H4 (cell line): ENCODE measurements around the gene CDH13. TPM values are rescaled to one million over a fixed set of nuclear protein-coding genes. Genes with fewer than 3 reads are reported as not detected.

ENCODE experiments used
- DNase-seq: peaks from one replicate; pipeline ENCODE4 v3.0.0-alpha.2; 2015; ENCODE audit warnings: low spot score
- total RNA-seq: library from RNA; depleted of rRNA; stranded (reverse); fragments of >200 nt; shearing (Covaris generic); gene quantifications from 2 replicates; pipeline ENCODE4 v1.2.3, GENCODE V29; 2014

CDH13 gene
- total RNA-seq, 1 experiment from 2014 or later = not detected

DNA sequence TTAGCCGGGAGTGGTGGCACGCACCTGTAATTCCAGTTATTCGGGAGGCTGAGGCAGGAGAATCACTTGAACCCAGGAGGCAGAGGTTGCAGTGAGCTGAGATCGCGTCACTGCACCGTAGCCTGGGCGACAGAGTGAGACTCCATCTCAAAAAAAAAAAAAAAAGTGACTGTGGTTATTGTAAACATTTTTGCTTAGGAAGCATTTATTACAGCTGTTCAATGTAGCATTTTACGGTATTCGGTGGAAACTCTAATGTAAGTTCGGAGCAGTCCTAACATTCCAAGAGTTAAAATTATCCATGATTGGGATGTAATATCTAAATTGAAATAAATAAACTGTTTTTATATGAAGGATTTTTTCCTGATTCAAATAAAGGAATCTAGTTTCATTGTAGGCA is 926.2 kb downstream of the CDH13 start:
- DNase-seq = no peak

DNA sequence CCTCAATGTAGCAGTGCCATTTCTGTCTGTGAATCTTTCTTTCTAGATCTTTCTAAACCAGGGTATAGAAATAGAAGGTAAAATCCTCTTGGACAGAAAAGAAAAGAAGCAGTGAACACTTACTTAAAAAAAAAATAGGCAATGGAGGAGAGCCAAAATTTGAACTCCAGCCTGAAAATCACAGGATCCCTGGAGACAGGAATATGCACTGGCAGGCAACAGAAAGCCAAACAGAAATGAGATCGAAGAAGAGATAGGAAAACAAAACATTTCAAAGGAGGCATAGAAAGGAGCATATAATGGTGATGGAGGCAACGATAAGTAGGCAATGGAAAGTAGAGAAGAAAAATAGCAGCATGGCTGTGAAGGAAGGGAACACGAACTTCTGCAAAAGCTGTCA is 927.3 kb downstream of the CDH13 start:
- no peak for DNase-seq

DNA sequence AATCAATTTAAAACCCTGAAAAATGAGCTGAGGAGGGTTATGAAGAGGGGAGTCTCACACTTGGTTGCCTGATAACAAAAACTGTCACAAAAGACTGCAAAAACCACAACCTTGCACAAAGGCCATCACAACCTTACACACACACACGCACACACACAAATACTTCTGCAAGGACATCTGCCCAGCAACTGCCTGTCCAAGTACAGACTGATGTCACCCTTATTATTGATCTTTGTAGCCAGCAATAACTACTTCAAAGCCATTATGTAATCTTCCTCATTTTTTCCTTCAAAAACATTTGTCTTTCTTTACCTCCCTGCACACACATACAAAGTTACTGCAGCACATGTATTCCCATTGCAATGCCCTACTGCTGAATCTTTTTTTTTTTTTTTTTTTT is 927.8 kb downstream of the CDH13 start:
- DNase-seq = no peak

DNA sequence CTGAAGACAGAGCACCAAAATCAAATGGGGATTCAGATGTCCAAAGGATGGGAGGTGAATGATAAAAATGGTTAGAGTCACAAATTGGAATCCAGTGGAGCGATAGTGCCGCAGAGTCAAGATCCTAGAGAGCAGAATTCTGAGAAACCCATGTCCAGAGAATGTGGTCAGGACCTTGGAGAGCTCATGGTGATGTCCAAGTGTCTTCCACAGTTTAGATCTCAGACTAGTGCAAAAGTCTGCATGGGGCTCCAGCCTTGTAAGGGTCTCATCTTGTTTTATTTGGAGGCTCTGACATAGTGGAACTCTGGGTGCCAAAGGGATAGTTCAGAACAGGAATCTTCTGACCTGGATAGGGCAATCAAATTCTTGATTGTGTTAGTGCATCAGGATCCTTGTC is 935.1 kb downstream of the CDH13 start:
- no peak for DNase-seq

DNA sequence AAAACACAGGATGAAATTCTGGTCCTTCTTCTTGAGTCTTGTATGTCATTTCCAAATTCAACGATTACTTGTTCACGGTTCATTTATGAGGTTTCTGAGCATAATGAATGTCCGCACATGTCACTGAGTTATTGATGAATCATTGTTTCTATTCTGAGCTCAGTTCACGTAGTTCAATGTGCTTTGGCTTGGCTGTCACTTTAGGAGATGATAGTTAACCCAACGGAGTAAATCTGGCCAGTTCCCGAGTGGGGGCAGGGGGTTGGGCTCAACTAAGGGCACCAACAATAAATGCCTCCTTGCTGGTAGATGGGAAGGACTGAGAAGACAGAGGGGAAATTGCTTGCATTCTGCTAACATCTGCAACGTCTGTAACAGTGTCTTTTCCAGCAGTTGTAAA is 941.6 kb downstream of the CDH13 start:
- no peak for DNase-seq

DNA sequence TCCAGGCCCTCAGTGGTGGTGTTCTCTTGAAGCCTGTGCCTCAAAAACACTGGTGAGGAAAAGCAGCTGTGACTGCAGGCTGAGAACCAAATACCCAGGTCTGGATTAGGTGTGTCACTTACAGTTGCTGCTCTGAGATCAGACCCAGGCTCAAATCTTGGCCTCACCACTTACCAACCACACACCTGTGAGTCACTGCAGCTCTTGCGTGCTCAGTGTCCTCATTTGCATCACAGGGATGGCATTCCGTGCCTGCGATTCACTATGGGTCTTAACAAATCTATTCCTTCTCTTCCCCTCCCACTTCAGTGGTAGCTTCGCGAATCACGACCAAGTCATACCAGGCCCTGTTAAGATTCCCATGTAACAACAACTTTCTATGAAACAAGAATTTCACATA is 947.6 kb downstream of the CDH13 start:
- DNase-seq = peak; percentile 69

DNA sequence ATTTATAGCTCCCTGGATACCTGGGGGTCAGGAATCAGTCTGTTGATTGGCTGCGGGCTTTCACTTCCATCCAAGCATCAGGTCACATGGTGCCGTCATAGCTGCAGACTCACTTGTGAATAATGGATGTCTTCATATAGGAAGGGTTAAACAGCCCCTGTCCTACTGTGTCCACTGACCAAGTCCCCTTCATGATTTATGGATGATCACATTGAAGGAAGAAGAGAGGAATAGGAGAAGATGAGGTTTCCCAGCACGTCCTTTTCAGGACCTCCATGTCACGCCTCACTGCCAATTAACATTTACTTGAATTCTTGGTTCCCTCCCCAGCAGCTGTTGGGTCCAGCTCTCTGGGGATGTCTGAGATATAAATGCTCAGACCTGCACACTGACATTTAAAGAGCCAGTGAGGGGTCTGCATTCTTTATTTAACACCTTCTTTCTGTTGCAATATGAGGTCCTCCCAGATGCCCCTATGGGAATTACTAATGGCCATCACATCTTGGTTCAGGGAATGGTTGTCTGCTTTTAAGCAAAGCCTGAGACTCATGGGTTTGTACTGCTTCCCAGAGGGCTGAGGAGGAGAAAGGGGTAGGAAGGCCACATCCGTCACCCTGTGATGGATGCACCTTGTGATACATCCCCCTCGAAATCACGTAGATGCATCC is 950.4 kb downstream of the CDH13 start:
- no peak for DNase-seq

DNA sequence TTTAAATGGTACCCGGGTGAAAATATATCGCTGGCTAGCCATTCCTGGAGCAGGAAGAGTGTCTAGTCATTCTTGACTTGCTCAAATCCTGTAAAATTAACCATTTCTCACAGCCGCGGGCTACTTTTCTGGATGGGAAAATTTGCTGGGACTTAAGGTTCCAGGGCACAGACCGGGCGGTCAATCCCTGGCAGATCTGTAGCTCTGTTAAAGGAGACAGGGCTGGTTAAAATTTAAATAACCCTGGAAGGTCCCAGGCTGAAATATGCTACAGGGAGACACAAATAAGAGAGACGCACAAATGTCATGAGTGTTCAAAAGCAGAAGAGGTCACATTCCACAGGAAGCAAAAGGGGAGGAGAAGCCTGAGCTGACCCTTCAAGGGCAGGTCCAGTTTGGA is 951.4 kb downstream of the CDH13 start:
- DNase-seq = no peak

DNA sequence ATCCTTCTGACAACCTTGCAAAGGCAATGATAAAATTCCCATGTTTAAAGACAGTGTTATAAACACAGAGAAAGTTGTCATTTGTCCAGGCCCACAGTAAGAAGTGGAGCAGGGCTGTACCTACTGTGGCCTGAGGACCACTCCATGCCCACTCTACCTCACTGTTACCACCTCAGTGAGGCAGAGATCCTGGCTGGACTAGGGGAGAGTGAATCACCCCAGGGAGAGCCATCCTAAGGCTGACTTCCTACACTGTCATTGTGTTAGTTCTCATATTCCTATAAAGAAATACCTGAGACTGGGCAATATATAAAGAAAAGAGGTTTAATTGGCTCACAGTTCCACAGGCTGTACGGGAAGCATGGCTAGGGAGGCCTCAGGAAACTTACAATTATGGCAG is 952.3 kb downstream of the CDH13 start:
- no peak for DNase-seq

DNA sequence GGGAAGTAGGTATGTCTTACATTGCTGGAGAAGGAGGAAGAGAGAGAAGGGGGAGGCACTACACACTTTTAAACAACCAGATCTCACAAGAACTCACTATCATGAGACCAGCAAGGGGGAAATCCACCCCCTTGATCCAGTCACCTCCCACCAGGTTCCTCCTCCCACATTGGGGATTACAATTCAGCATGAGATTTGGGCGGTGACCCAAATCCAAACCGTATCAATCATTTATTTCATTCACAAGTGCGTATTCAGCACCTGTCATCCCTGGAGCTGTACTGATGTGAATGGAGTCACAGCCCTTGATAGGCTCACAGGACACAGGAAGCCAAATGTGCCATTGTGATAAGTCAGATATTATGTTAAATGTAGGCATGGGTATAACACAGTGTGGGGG is 952.7 kb downstream of the CDH13 start:
- DNase-seq = no peak

DNA sequence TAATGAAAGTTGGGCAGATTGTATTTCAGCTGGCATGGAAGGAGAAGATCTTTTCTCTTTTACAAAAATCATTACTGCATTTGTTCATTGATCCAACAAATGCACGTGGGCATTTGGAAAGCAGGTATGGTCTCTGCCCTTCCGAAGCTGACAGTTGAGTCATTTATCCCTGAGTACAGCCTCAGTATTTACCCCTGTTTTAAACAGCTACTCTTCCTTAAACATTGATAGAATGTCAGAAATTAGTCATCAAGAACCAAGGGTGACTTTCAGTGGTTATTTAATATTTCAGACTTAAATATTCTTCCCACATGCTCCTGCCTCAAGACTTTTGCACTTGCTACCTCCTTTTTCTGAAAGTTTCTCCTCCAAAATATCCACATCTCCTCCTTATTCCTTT is 954.3 kb downstream of the CDH13 start:
- DNase-seq = no peak

DNA sequence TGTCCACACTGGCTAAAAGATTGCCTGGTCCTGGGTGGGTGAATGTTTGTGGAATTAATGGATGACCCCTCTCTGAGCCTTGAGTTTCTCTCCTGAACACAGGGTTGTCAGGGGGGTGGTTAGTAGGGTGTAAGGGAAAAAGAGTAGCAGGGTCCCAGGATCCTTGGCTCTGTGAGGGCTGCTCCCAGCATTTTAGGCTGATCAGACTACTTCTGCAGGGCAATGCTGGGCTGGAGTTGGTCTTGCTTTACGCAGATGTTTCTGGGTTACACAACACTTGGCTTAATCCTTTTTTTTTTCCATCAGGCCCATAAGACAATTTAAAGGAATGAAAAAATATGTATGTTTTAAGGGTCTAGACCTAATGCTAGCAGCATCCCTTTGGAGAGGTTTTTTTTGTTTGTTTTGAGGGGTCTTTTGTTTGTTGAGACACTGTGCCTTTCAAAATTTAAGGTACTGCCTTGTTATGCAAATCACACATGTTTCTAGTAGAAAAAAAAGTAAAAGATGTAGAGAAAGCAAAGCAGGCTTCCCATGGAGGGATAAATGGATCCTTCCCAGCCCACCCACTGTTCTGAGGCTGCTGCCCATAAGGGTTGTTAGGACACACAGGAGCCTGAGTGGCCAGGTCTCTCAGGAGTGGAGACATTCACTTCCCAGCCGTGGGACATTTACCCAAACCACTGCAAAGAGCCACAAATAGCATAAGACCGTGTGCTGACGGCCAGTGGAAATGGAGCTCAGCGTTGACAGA is 955.4 kb downstream of the CDH13 start:
- no peak for DNase-seq

DNA sequence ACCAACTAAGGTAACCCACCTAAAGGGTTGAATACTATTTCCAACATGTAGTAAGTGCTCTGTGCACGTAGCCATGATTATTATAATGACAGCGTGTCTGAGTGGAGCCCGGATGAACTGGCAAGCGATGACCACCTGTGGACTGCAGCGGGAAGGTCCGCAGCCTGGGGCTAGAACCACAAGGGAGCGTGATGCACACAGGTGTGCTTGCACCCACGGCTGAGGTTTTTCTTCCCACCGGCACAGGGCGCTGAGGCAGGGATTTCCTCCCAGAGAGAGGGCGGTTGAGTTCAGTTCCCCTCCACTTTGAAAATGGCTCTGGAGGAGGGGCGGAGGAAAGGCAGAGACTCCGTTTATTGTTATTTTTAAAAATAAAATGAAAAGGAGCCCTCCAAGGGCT is 959.3 kb downstream of the CDH13 start:
- no peak for DNase-seq

DNA sequence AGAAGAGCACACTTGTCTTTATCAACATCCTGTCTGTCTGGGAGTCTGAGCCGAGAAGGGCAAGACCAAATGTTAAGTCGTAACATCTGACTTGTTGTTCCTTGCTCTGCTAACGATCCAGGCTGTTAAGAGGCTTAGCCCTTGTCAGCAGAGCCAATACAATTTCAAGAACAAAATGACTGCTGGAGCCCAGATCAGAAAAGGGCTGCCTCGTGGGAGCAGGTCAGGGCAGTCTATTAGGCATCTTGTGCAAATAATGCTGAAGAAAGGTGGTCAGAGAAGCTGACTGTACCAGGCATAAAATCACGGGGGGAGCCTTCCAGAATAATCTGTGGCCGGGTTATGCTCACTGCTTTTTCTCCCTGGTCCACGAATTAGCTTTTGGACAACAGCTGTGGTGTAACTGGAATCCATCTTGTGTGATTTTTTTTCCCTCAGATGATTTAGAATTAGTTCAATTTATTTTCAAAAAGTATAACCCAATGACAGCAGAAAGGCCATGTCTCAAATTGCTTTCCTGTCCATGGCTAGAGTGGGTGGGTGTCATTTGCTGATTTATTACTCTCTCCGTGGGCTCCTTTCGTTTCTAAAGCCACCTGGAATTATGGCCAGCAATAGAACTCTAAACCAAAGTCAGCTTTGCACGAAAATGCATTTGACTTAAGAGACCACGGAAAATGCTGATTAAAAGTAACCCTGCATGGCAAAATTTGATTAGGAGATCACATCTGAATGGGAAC is 959.9 kb downstream of the CDH13 start:
- no peak for DNase-seq

DNA sequence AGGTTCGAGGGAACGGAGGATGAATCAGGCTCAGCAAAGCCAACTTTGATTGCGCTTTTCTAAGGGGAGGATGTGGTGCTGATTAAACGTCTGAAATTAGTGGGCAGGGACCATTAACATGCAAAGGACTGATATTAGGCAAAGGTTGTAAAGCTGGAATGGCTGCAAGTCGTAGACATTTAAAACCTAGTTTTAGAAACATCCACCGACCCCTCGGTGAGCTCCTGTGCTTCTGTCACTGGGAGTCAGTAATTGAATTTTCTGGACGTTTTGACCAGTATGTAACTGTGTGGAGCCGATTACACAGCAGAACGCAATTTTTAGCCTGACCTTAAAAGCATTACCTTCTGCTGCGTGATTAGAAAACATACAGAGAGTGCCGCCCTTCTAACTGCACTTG is 960.4 kb downstream of the CDH13 start:
- no peak for DNase-seq

DNA sequence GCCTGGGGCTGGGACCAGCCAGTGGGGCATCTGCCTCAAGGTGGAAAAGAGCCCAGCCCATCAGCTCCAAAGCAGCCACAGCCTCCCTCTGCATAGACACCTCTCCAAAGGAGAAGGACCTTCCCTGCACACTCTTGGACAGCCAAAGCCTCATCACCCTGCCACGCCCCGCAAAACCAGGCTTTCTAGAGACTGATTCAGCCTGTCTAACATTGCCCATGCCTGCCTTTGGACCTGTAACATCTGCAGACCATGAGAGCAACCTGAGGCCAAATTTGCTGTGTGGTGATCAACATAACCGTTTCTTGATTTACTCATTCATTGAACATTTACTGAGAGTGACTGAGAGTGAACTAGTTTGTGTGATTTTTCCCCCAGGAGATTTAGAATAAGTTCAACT is 961.3 kb downstream of the CDH13 start:
- DNase-seq = no peak

DNA sequence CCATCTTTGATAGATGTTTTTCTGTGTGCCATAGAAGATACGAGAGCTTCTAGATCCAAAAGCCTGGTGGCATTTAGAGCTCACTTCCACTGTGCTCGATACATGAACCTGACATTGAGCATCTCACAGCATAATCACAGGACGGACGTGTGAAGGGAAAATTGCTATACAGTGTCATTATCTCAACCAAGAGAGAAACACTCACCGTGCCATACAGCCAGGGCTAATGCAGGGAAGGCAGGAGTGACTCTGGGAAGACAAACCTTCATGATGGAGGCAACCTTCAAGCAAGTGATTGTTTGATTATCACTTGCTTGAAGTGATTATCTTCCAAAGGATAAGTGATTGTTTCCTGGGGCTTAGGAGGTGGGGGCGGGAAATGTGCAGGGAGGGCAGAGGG is 962.8 kb downstream of the CDH13 start:
- DNase-seq = no peak

DNA sequence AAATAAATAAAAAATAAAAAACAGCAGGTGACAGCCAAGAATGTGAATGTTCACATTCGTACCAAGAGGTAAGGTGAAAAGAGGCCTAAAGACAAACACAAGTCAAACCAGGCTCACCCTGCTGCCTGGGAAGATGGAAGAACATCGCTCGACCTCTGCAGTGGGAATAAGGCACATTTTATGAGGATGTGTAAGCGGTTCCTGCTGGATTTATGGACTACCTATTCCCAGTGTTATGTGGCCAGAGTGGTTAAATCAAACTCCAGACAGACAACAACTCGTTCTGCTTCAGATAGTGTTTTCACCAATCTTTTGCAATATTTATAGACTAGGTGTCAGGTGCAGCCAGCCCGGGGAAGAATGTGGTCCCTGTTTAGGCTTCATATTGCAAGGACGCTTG is 966.0 kb downstream of the CDH13 start:
- no peak for DNase-seq

DNA sequence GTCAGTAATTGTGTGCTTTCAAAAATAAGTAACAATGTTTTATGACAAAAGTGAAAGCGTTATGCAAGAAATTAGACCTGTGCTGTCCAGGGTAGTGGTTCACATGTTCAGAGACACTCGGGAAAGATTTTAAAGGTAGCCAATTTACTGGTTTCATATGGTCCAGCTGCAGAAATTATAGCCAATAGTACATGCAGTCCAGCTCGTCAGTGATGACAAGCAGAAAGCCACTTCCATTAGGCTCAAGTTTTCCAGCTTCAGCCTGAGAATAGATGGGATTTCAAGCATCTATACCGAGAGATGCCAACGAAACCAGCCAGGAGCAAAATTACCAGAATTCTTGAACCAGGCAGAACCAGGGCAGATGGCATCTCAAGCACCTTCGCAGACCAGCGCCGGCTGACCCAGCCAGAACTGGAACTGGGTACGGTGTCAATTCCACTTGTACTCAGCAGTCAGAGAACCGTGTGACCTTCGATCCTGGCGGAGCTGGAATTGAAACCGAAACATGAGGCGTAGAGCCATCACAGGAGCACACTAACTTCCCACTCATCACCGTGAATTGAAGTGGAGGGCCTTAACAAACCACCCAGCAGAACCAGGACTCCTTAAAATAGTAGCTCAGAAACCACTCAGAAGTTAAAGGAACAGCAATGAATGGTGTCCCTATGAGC is 973.2 kb downstream of the CDH13 start:
- no peak for DNase-seq

DNA sequence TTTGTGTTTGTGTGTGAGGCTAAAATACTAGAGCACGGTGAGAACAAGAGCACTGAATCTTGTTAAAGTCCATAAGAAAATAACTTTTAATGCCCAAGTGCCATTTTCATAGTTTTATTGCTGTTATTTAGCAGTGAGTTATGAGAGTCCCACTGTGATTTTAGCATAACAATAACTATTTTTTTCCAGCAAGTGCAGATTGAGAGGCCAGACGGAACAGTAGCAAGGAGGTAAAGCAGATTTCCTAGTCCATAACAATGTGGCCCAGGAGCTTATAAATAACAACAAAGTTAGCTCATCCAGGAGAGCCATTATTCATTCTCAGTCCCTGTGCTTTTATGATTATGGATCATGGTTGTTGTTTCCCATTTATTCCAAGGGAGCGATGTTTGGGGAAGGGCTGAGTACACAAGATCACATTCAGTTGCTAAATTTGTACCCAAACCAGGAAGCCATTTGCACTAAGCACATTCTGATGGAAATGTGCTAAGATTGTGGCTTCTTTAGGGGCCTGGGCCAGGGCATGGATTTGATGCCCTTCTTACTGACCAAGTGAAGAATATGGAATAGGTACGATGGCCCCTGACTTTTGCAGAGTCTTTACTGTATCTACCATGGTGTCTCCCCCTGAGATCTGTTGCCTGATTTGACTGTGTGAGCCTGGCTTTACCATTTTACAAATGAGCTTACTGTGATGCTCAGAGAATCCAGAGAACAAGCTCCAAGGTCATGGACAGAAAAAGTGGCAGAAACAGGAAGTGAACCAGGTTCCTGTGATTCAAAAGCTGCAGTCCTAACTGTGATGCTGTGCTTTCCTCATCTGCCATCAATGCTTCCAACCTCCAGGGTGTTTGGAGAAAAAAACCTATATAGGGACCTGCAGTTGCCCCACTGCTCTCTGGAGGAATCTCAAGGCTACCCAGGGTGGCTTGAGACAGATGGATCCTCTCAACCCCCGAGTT is 976.3 kb downstream of the CDH13 start:
- no peak for DNase-seq
